Measurements from ENCODE around the gene RGS7. TPM values are rescaled to one million over a fixed set of nuclear protein-coding genes. Genes with fewer than 3 reads are reported as not detected.
A peak's percentile ranks its signal among the peaks of the same experiment; 100 is the strongest.
"Not testable (repeated sequence)": the region's sequence is repeated elsewhere in the genome, so short reads cannot be mapped to it uniquely, and the experiment has no call there.

The RGS7 gene
- polyA plus RNA-seq, 1 donor from 2014 or later: 24.2 TPM

- Histone ChIP-seq H3F3A (ENCODE audit: insufficient read depth, low read length, poor library complexity, severe bottlenecking) (no peaks in the 10 kb centered on the region), H3K9me3 (ENCODE audit: low read length) (no peaks in the 10 kb centered on the region), H3K4me2 (ENCODE audit: low read length) (no peak overlapping the region), H3K79me2 (replicated peaks; ENCODE audit: insufficient read depth, low read length) (no peaks in the 10 kb centered on the region), H3K9me2 (ENCODE audit: insufficient read depth, low read length) (no peaks in the 10 kb centered on the region), H2AFZ (ENCODE audit: low read depth, low read length) (no peak overlapping the region), H3K4me3 (ENCODE audit: low read length) (no peak overlapping the region), H4K20me1 (ENCODE audit: insufficient read depth) (no peaks in the 10 kb centered on the region), H3K9ac (ENCODE audit: low read length) (no peak overlapping the region), H3K36me3 (ENCODE audit: insufficient read depth, low read length) (no peaks in the 10 kb centered on the region), H3K27ac (ENCODE audit: low read length) (no peak overlapping the region), H3K27me3 (ENCODE audit: insufficient read depth, low read depth, low read length) (no peaks in the 10 kb centered on the region)
- TF ChIP-seq CTCF (IDR thresholded peaks at IDR 0.05; ENCODE audit: poor library complexity, severe bottlenecking) (peak; percentile 92), POLR2AphosphoS5 (IDR thresholded peaks at IDR 0.05) (no peak), EZH2 (IDR thresholded peaks at IDR 0.05; ENCODE audit: borderline replicate concordance, insufficient read depth, low read length, poor library complexity, severe bottlenecking) (no peak), MXI1 (conservative IDR thresholded peaks at IDR 0.05; ENCODE audit: poor library complexity, severe bottlenecking) (no peak), SMC3 (conservative IDR thresholded peaks at IDR 0.05; ENCODE audit: poor library complexity) (peak; percentile 96), RAD21 (conservative IDR thresholded peaks at IDR 0.05) (peak; percentile 96), EP300 (conservative IDR thresholded peaks at IDR 0.05; ENCODE audit: poor library complexity, severe bottlenecking) (no peak)
Observed at GRCh38 chr1:240888039-240888786, 468.8 kb downstream of the RGS7 start.

GRCh38 chr1:240883490-240883889 is 473.5 kb downstream of the RGS7 start:
- H3K4me3 ChIP-seq (ENCODE audit: low read length): no peak overlapping the region
- H4K20me1 ChIP-seq (ENCODE audit: insufficient read depth): no peaks in the 10 kb centered on the region
- no peak for TF ChIP-seq MXI1 (conservative IDR thresholded peaks at IDR 0.05; ENCODE audit: poor library complexity, severe bottlenecking)
- no peak for TF ChIP-seq POLR2AphosphoS5 (IDR thresholded peaks at IDR 0.05)
- no peak for TF ChIP-seq SMC3 (conservative IDR thresholded peaks at IDR 0.05; ENCODE audit: poor library complexity)
- no peaks in the 10 kb centered on the region for H3K79me2 ChIP-seq (replicated peaks; ENCODE audit: insufficient read depth, low read length)
- H3K27ac ChIP-seq (ENCODE audit: low read length): no peak overlapping the region
- H3K36me3 ChIP-seq (ENCODE audit: insufficient read depth, low read length): no peaks in the 10 kb centered on the region
- H3K9me3 ChIP-seq (ENCODE audit: low read length): no peaks in the 10 kb centered on the region
- no peak overlapping the region for H3K9ac ChIP-seq (ENCODE audit: low read length)
- H2AFZ ChIP-seq (ENCODE audit: low read depth, low read length): no peak overlapping the region
- no peaks in the 10 kb centered on the region for H3K27me3 ChIP-seq (ENCODE audit: insufficient read depth, low read depth, low read length)
- no peak overlapping the region for H3K4me2 ChIP-seq (ENCODE audit: low read length)
- H3K9me2 ChIP-seq (ENCODE audit: insufficient read depth, low read length): no peaks in the 10 kb centered on the region
- H3F3A ChIP-seq (ENCODE audit: insufficient read depth, low read length, poor library complexity, severe bottlenecking): no peaks in the 10 kb centered on the region

- not testable (repeated sequence) for H3K27ac ChIP-seq (ENCODE audit: low read length); H3F3A ChIP-seq (ENCODE audit: insufficient read depth, low read length, poor library complexity, severe bottlenecking); H3K9me2 ChIP-seq (ENCODE audit: insufficient read depth, low read length); H3K4me2 ChIP-seq (ENCODE audit: low read length); H3K9ac ChIP-seq (ENCODE audit: low read length); H3K4me3 ChIP-seq (ENCODE audit: low read length); H3K27me3 ChIP-seq (ENCODE audit: insufficient read depth, low read depth, low read length); H2AFZ ChIP-seq (ENCODE audit: low read depth, low read length); H3K79me2 ChIP-seq (replicated peaks; ENCODE audit: insufficient read depth, low read length); H3K9me3 ChIP-seq (ENCODE audit: low read length); H3K36me3 ChIP-seq (ENCODE audit: insufficient read depth, low read length); H4K20me1 ChIP-seq (ENCODE audit: insufficient read depth)
Observed at GRCh38 chr1:240882656-240883308, 474.2 kb downstream of the RGS7 start.
